HG03558 (cell line): ENCODE results near the gene NACA2.
"Not testable (repeated sequence)": the region's sequence is repeated elsewhere in the genome, so short reads cannot be mapped to it uniquely, and the experiment has no call there.

Experiments used
- ATAC-seq: cut with Tn5 transposase; IDR thresholded peaks from one replicate; pipeline ENCODE4 v1.9.1; 2021; ENCODE audit warnings: moderate number of reproducible peaks; ENCODE audit not compliant: unreplicated experiment; ENCODE audit errors: extremely low read depth

The NACA2 gene

GRCh38 chr17:61556224-61557188 is 34.5 kb downstream of the NACA2 start:
- no peak for ATAC-seq

- ATAC-seq: no peak
These were observed 35.9 kb downstream of the NACA2 start for GRCh38 chr17:61555127-61555566.

GRCh38 chr17:61554209-61554608 is 36.8 kb downstream of the NACA2 start:
- no peak for ATAC-seq

GRCh38 chr17:61552560-61552959 is 38.5 kb downstream of the NACA2 start:
- not testable (repeated sequence) for ATAC-seq

GRCh38 chr17:61551255-61551742 is 39.7 kb downstream of the NACA2 start:
- no peak for ATAC-seq

GRCh38 chr17:61547113-61547512 is 43.9 kb downstream of the NACA2 start:
- ATAC-seq: no peak

GRCh38 chr17:61545335-61545938 is 45.6 kb downstream of the NACA2 start:
- no peak for ATAC-seq

GRCh38 chr17:61543786-61544415 is 47.1 kb downstream of the NACA2 start:
- no peak for ATAC-seq

- ATAC-seq: no peak
These were observed 49.0 kb downstream of the NACA2 start for GRCh38 chr17:61542027-61542426.

GRCh38 chr17:61540874-61541273 is 50.1 kb downstream of the NACA2 start:
- no peak for ATAC-seq
